Liver (tissue), 3 donors: ENCODE results near the gene ENHO.

Experiments used
- CTCF ChIP-seq: fragments of 150-350 bp; IDR thresholded peaks from 2 replicates; pipeline ENCODE4 v1.5.1; 2017; ENCODE audit warnings: improper control_type of control experiment, low read depth, low read length; ENCODE audit not compliant: missing input control
- GABPA ChIP-seq, 2 donors: IDR thresholded peaks in 1 of 2; conservative IDR thresholded peaks in 1 of 2; 2 replicates each; pipeline ENCODE4 v1.6.1; 2016; ENCODE audit warnings: antibody characterized with exemption in 2 of 2, mild to moderate bottlenecking in 1 of 2, moderate library complexity in 1 of 2
- SP1 ChIP-seq: IDR thresholded peaks from 2 replicates; pipeline ENCODE4 v1.6.1; 2018; ENCODE audit warnings: antibody characterized with exemption, mild to moderate bottlenecking
- YY1 ChIP-seq: IDR thresholded peaks from 2 replicates; pipeline ENCODE4 v1.6.1; 2016; ENCODE audit warnings: antibody characterized with exemption, mild to moderate bottlenecking
- TF ChIP-seq, protein P1 (sequence below): IDR thresholded peaks from 2 replicates; pipeline ENCODE4 v1.6.1; 2016; ENCODE audit warnings: antibody characterized with exemption
- donor health status: healthy.
- donor health status: healthy.

DNA sequence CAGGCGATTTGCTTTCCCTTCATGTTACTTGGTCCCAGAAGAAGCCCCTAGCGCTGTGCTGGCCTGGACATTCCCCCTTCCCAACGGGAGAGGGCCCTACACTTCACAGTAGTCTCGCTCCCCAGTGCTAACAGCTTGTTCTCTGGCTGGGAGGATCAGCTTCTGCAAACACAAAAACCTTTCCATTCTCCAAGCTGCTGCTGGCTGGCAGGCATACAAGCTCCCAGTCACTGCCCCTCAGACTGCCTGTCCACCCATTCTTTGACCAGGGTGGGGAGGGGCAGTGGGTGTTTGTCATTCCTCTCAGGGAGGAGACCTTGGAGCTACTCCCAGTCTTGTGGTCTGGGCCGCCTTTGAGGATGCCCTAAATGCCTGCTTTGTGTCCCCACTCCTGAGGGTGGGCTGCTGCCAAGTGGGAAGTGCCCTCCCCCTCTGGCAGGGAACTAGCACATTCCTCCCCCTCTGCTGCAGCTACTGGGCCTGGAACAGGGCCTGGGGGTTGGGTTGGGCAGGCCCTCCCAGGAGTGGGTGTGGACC lies 20.8 kb downstream of the ENHO start:
- no peak for TF ChIP-seq CTCF
- TF ChIP-seq SP1 = peak; percentile 35
- TF ChIP-seq, protein P1, sequence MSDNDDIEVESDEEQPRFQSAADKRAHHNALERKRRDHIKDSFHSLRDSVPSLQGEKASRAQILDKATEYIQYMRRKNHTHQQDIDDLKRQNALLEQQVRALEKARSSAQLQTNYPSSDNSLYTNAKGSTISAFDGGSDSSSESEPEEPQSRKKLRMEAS = no peak
- no peak for TF ChIP-seq GABPA (IDR thresholded peaks at IDR 0.05 in 1 of 2, conservative IDR thresholded peaks at IDR 0.05 in 1 of 2)
- TF ChIP-seq YY1 = no peak
